NCI-H1930 (cell line): Measurements from ENCODE around the gene FBXO8.

Experiments used
- DNase-seq, 2 experiments: peaks; one replicate each; lab custom pipeline; 2025; lab: John Stamatoyannopoulos, UW

The FBXO8 gene

DNA sequence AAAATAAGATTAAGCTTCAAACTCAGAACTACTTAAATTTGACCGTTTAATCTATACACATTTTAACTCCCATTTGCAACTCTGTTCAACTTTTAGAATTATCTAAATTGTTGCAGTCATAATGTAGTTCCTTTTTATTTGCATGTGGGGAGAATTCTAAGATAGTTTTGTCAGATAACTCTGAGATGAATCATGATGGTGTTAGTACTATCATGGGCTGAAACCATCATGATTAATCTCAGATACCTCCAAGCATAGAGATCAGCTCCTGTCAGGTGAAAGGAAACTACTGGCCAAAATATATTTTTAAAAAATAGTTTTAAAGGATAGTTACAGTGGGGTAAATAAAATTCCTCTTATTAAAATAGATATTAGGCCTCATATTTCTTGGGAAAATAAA is 39.0 kb downstream of the FBXO8 start:
- DNase-seq: no peak

DNA sequence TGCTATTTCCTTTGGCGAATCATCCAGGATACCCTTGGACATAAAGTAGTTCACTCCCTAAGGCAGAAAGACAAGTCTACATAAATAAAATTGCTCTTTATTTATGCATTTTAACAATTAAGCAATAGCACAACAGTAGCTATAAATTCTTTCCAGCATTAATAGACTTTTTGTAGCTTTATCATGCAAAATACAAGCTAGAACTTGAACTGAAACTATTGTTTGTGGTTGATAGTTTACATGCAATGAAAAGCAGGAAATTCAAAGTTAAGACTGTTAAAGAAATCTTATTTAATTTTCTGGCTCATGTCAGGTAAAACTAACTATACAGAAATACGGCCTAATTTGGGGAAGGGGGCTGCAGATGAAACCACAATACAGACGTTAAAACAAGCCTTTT is 42.3 kb downstream of the FBXO8 start:
- no peak for DNase-seq

DNA sequence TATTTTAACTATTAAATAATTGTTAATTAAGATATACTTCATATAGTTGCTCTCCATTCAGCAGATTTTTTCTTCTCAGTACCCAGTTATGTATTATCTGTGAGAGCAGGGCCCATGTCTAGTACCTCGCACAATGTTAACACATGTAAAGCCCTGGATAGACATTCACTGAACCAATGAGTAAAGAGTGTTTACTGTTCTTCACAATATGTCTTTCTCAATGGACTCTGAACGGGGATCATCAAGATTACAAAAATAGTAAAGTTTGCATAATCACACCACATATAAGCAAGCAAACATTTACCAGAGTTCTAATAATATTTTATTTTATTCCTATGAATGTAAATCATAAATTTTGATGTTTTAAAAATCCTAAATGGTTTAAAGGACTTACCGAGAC is 47.1 kb downstream of the FBXO8 start:
- DNase-seq: no peak

DNA sequence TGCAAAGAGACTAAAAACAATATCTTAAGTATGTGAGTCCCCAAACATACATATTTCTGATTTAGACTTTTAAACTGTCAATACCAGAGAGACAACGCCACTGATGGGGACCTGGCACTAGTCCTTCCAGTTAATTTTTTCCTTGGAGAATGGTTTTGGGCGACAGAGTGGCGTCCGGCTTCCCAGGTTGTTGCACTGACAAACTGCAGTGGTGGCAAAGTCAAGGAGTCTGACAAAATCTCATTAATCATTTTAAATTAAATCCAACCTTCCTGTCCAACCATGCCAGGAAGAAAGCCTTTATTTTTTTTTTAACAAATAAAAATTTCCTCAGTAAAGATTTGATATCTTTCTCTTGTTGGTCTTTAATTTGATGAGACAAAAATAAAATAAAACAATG is 52.8 kb downstream of the FBXO8 start:
- no peak for DNase-seq

- no peak for DNase-seq
These were observed 53.3 kb downstream of the FBXO8 start for GRCh38 chr4:174230148-174230547.

GRCh38 chr4:174228988-174229387 is 54.5 kb downstream of the FBXO8 start:
- DNase-seq: no peak

- no peak for DNase-seq
These were observed 58.0 kb downstream of the FBXO8 start for GRCh38 chr4:174225349-174226049.

- no peak for DNase-seq
These were observed 58.9 kb downstream of the FBXO8 start for GRCh38 chr4:174224550-174224949.

DNA sequence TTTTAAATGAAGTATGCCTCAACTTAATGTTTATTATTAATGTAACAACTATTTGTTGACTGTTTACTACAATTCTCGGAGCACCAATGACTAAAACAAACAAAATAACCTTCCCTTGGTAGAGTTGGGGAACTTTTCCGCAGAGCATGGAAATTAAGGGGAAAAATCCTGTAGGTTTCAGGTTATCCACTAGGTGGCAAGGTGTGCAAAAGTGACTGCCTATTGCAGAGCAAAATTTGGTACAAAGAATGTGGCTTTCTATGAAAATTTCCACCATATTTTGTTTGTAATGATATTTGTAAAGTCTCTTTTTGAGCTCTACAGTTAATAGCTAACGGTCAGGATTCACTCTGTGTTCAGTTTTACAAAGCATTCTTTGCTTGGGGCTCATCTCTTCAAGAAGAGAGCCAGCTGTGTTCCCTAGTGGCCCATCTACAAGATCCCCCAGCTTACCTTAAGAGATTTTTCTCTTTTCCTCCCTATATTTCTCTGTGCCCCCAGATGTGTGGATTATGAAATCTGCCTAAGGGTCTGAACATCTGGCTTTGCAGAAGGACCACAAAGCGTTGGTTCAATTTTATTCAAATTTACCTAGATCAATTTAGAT is 61.1 kb downstream of the FBXO8 start:
- DNase-seq: no peak

GRCh38 chr4:174218127-174218790 is 65.2 kb downstream of the FBXO8 start:
- no peak for DNase-seq

DNA sequence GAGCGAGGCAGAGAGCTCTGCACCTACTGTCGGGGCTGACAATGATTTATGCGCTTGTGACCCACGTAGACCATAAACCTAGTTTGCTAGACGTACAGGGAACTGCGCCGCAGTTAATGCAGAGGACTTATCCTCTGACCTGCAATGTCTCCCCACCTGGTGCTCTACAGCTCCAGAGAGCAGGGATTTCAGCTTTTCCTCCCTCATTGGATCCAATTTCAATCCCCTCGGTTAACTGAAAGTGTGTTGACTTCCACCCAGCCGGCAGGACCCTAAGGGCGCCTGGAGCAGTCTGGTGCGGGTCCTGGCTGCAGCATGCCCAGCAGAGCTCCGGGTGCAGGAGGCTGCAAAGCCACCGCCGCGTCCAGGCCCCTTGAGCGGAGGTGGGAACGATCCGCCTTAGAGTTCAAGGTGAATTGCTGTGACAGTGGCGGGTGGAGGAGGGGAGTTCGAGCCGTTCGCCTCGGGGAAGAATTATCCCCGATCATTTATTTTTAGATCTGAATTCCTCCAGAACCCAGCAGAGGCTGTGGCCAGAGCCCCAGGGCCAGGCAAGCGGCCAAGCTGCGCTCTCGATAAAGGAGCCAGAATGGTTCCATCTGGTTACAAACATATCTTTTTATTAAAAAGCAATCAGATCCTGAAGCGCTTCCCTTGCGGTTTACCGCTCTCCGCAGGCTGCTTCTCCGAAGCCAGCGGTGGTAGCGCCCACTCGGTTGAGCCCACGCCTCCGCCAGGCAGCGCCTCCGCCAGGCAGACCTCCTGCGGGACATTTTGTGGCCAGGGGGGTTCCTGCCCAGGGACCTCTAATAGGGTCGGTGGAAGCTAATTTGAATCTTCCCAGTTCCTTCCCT is 66.0 kb downstream of the FBXO8 start:
- DNase-seq: no peak

GRCh38 chr4:174216799-174217272 is 66.6 kb downstream of the FBXO8 start:
- no peak for DNase-seq

DNA sequence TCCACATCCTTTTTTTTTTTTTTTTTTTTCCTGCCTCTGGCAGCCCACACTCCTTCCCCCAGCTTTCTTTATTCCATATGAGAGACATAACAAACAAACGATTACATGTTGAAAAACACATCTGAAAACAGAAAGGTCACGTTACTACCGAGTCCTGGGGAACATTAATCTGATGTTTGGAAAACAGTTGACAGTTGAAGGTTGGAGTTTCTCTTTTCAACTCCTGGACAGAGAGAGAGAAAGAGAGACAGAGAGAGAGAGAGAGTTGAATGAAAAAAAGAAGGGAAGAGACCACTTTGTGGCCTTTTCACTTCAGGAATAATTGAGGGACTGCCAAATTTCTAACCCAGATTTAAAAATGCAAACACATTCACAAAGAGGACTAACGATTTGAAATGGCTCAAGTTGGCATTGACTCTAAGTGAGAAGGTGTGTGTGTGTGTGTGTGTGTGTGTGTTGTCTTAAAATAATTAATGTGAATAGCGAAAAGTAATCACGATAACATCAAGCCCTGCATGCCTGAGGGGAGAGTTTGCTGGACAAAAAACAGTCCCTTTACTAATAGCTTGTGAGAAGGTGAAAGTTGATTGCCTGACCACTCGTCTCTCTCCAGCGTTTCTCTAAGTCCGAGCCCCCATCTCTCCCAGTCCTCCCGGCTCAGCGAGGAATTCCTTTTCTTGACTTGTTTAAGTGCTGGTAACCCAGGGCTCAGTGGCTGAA is 67.3 kb downstream of the FBXO8 start:
- DNase-seq: no peak

DNA sequence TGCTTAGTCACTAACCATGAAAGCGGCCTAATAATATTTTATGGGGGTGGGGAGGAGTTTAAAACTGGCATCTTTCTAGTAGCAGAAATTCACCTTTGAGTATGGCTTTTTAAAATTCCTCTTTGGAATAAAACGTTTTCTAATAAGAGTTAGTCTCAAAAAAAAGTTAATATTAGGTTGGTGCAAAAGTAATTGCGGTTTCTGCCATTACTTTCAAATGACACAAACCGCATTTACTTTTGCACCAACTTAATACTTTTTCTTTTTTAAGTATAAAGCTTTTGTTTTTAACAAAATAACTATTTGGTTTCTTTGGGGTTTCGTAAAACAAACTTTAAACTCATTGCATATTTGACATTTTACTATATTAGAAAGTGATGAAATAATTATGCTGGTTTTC is 68.4 kb downstream of the FBXO8 start:
- no peak for DNase-seq

GRCh38 chr4:174214101-174214878 is 69.2 kb downstream of the FBXO8 start:
- no peak for DNase-seq

GRCh38 chr4:174213731-174214100 is 69.8 kb downstream of the FBXO8 start:
- no peak for DNase-seq

GRCh38 chr4:174212061-174212460 is 71.4 kb downstream of the FBXO8 start:
- DNase-seq: no peak

- no peak for DNase-seq
These were observed 71.8 kb downstream of the FBXO8 start for GRCh38 chr4:174211622-174212044.

GRCh38 chr4:174210952-174211490 is 72.4 kb downstream of the FBXO8 start:
- DNase-seq: no peak

GRCh38 chr4:174210354-174210753 is 73.1 kb downstream of the FBXO8 start:
- no peak for DNase-seq

DNA sequence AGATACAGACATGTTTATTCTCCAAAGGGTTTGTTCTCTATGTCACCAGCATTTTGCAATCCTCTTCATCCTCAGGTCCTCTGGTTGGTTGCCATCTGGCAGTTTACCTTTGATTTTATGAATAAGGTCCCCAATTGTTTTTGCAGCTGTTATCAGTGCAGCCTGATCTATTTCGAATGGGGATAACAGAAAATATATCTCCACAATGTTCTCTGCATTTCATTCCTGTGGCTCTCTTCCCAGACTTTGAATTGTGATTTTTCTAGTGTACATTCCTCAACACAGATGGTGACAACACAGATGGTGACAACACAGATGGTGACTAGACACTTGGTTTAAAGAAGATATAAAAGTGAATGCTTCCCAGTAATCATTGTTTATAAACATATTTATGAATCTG is 74.1 kb downstream of the FBXO8 start:
- no peak for DNase-seq
